Stimulated activated effector memory CD8-positive, alpha-beta T cell treated with anti-CD3 and anti-CD28 coated beads, Interleukin-12 subunit alpha, Interleukin-12 subunit beta, amount 100 ng/mL, for 72 hours (primary cell): Measurements from ENCODE around the gene NHSL1.

Experiments
- ATAC-seq: fragments of 150-1000 bp; cut with Tn5 transposase; 2 replicates; pipeline ENCODE4 v1.10.0; 2021
- DNase-seq, 2 donors: peaks; one replicate each; pipeline ENCODE4 v3.0.0; 2021 to 2022; ENCODE audit warnings: low spot score in 2 of 2
- H3K27ac Mint-ChIP-seq: one replicate; pipeline ENCODE4 v1.8.0; 2022; ENCODE audit warnings: mild to moderate bottlenecking, mixed read lengths
- H3K36me3 Mint-ChIP-seq: one replicate; pipeline ENCODE4 v1.8.0; 2022; ENCODE audit warnings: mild to moderate bottlenecking, mixed read lengths
- H3K4me1 Mint-ChIP-seq: one replicate; pipeline ENCODE4 v1.8.0; 2022; ENCODE audit warnings: mixed read lengths
- H3K4me3 Mint-ChIP-seq: one replicate; pipeline ENCODE4 v1.8.0; 2022; ENCODE audit warnings: mild to moderate bottlenecking, mixed read lengths
- H3K9me3 Mint-ChIP-seq: one replicate; pipeline ENCODE4 v1.8.0; 2022; ENCODE audit warnings: mixed read lengths

The NHSL1 gene

DNA sequence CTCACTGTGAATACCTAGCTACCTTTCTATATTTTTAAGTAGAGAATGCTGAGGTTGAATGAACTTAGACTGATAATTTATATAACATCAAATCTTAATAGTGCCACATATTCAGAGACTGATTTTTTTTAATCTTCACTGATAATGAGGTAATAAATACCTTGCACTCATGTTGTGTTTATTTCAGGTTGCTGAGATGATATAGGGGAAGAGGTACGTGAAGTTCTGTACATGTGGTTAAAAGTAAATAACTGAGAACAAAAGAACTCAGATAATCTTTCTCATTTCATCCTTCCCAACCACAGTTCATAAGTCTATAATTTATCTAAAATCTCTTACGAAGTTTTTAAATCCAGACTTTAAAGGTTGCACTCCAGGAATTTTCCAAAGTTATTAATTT lies 6.4 kb downstream of the NHSL1 start:
- ATAC-seq = no peak
- Mint-ChIP-seq H3K27ac (no peak overlapping the region), H3K9me3 (no peaks in the 10 kb centered on the region), H3K4me3 (no peak overlapping the region), H3K36me3 (no peaks in the 10 kb centered on the region), H3K4me1 (no peaks in the 10 kb centered on the region)
- DNase-seq = no peak

DNA sequence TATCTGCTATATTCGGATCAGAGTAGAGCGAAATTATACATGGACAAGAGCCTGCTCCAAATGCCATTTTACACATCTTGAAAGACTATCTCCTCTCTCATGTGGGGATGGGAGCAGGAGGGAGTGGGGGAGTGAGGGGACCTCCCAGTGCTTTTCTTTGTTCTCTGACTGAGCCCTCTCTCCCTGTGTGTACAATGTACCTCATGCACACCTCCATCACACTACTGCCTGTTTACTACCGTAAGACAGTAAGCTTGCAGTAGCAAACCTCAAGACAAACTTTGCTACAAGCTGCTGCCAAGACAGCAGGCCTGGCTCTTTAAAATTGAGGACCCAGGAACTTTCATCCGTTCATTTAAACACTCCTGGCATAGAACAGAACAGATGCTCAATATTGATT lies 7.2 kb downstream of the NHSL1 start:
- H3K4me3 Mint-ChIP-seq = no peak overlapping the region
- H3K4me1 Mint-ChIP-seq = no peaks in the 10 kb centered on the region
- no peaks in the 10 kb centered on the region for H3K9me3 Mint-ChIP-seq
- no peak overlapping the region for H3K27ac Mint-ChIP-seq
- no peak for DNase-seq
- no peaks in the 10 kb centered on the region for H3K36me3 Mint-ChIP-seq
- ATAC-seq = no peak

DNA sequence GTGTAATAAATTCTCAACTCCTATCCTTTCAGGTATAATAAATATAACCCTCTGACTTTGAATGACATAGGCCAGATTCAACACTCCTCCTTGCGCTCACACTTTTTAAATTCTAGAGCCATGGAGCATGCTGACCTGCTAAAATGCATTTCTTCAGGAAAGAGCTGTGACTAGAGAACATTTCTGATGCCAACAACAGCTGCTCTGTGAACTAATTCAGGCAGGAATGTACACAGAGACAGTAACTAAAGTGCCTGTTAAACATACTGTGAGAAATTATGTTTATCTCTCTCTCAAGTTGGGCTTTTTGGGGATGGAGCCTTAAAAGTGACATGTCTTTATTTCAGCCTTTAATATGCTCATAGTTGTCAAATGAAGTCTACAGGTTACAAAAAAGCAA lies 8.3 kb downstream of the NHSL1 start:
- H3K36me3 Mint-ChIP-seq = no peaks in the 10 kb centered on the region
- DNase-seq = no peak
- no peaks in the 10 kb centered on the region for H3K4me1 Mint-ChIP-seq
- H3K9me3 Mint-ChIP-seq = no peaks in the 10 kb centered on the region
- no peak overlapping the region for H3K4me3 Mint-ChIP-seq
- no peak for ATAC-seq
- H3K27ac Mint-ChIP-seq = no peak overlapping the region

DNA sequence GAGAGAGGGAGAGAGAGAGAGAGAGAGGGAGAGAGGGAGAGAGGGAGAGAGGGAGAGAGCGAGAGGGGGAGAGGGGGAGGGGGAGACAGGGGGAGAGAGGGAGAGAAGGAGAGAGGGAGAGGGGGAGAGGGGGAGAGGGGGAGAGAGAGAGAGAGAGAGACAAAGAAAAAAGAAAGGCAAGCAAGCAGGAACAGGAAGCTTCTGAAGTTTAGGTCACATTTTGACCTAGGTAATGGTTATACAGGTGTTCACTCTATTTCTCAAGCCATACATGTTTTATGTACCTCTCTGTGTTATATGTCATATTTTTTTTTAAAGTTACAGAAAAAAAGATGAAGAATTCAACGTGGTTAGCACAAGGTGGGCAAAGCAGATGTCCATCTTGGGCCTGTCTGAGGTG lies 9.4 kb downstream of the NHSL1 start:
- DNase-seq = no peak
- Mint-ChIP-seq H3K4me3 (no peak overlapping the region), H3K36me3 (no peaks in the 10 kb centered on the region), H3K27ac (no peak overlapping the region), H3K4me1 (no peaks in the 10 kb centered on the region), H3K9me3 (no peaks in the 10 kb centered on the region)
- ATAC-seq = no peak

DNA sequence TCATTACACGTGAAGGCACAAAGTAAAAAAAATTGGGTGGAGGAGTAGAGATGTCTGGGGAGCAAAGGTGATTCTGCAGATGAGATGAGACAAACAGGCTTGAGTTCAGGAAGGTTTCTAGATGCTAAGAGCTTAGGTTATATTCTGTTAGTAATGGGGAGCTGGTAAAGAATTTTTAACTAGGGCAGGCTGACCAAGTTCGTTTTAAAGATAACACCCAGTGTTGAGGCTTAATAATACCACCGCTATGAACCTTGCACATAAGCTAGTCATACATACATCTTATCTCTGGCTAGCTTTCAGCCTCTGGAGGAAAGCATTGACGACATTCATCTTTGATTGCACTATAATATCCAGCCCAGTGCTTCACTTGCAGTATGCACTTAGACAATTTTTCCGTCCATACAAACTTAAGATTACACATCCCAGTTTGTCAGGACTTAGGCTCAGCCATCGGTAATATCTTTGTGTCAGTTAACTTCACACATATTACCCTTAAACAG lies 12.1 kb downstream of the NHSL1 start:
- no peaks in the 10 kb centered on the region for H3K36me3 Mint-ChIP-seq
- H3K4me1 Mint-ChIP-seq = no peaks in the 10 kb centered on the region
- H3K4me3 Mint-ChIP-seq = no peak overlapping the region
- no peak for ATAC-seq
- no peak overlapping the region for H3K27ac Mint-ChIP-seq
- DNase-seq = no peak
- no peaks in the 10 kb centered on the region for H3K9me3 Mint-ChIP-seq

DNA sequence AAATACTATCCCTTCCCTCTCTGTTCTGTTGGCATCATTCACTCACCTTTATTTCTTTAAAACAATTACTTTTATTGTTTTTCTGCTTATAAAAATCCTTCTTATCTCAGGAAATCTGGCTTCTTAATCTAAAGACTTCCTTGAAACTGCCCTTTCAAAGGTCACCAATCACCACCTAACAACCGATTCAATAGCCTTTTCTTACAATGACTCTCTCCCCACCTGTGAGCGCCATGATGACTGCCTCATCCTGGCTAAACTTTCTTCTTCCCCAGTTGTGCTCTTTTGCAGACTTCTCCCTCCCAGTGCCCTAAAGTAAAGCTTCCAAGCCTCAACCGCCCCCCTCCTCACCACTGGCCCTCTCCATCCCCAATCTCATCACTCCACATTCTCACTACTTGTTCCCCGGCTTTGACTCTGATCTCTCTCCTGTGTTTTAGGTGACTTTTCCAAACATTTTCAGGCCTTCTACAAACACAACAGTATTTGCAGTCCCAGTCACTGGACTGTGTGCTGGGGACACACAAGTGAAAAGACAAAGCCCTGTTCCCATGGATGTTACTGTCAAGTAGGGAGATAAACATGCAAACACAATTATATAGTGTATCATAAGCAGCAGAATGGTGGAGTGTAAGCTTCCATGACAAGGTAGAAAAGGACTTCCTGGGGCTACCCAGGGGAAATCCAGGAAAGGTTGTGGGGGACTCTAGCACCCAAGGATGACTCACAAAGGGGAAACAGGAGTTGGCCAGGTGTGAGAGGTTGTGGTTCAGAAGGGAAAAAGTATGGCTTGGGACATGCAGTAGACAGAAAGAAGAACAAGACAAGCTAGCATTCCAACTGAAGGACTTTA lies 12.8 kb downstream of the NHSL1 start:
- H3K27ac Mint-ChIP-seq = no peak overlapping the region
- H3K4me3 Mint-ChIP-seq = no peak overlapping the region
- DNase-seq (no peak), ATAC-seq (no peak)
- no peaks in the 10 kb centered on the region for H3K9me3 Mint-ChIP-seq
- no peaks in the 10 kb centered on the region for H3K36me3 Mint-ChIP-seq
- H3K4me1 Mint-ChIP-seq = no peaks in the 10 kb centered on the region

DNA sequence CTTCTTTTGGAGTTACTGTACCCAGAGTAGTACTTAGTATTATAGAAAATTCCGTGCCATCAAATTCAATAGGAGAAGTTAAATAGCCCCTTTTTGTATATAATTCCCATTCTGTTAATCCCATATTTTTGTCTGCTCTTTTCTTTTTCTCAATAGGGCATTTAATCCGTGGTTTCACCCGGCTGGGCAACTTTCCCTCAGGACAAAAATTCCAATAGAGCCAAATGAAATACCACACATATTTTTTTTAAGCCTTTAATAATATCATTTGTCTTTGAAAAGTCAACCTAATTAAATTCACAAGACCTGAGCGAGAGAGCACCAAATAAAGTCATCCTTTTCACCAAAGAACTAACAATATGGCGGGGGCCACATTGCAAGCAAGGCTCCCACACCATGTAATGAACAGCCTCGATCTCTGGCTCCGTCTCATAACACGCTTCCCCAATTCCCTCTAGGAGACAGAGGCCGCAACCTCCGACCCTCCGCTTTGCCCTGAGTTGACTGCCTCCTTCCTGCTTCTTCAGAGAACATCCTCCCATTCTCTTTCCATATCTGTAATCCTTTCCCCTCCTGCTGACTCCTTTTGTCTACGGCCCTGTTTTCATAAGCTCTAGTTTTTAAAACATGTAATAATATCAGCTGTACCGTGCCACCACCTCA lies 13.6 kb downstream of the NHSL1 start:
- Mint-ChIP-seq H3K36me3 (no peaks in the 10 kb centered on the region), H3K4me1 (no peaks in the 10 kb centered on the region), H3K4me3 (no peak overlapping the region), H3K27ac (no peak overlapping the region), H3K9me3 (no peaks in the 10 kb centered on the region)
- ATAC-seq (no peak), DNase-seq (no peak)

DNA sequence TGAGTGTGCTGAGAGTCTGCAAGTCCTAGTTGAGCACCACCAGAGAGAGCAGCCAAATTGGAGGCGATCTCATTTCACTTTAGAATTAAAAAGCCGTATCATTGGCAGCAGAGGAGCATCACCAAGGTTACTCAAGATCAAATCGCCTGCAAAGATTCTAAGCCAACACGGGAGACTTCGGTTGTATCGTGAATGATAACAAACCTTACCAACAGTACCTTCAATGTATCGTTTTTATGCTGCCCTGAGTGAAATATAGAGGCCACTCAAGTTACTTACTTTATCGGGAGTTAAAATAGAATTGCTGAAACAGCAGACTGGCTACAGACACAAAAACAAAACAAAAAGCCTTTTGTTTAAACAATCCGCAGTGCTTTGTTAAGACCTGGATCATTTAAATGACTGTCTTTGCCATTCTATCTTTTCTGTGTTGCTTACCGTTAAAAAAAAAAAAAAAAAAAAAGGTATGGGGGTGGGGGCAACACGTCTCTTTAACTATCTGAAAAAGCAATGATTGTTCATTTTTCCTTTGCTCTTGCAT lies 14.2 kb downstream of the NHSL1 start:
- ATAC-seq = no peak
- no peak for DNase-seq
- H3K27ac Mint-ChIP-seq = no peak overlapping the region
- H3K36me3 Mint-ChIP-seq = no peaks in the 10 kb centered on the region
- H3K4me1 Mint-ChIP-seq = no peaks in the 10 kb centered on the region
- no peaks in the 10 kb centered on the region for H3K9me3 Mint-ChIP-seq
- H3K4me3 Mint-ChIP-seq = no peak overlapping the region

DNA sequence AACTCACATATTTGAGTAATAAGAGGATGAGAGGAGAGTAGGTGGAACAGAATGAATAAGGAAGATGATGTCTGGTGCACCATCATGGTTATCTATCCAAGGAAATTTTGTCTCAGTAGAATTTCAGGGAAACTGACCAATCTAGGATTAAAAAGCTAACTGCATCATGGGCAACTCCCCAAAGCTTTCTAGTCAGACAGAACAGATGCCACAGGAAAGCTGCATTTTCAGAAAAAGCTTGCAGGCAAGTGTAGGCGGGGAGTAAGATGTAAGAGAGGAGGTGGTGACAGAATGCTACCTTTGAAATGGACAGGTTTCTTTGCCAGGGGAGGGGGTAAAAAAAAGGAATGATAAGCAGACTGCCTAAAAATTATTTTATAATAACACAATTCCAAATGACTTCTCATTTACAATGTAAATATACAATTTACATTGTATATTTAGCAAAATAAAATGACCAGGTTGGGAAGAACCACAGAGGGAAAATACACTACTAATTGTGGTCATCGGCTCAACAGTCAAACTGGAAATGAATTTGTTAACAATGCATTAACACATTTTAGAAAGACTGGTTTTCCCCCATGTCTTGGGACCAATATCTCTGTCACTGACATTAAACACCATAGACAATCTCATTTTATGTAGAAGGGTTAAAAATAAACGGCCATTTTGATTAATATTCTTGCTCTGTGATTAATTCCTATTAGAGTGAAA lies 15.1 kb downstream of the NHSL1 start:
- Mint-ChIP-seq H3K4me1 (no peaks in the 10 kb centered on the region), H3K9me3 (no peaks in the 10 kb centered on the region), H3K27ac (no peak overlapping the region), H3K36me3 (no peaks in the 10 kb centered on the region), H3K4me3 (no peak overlapping the region)
- DNase-seq (no peak), ATAC-seq (no peak)

DNA sequence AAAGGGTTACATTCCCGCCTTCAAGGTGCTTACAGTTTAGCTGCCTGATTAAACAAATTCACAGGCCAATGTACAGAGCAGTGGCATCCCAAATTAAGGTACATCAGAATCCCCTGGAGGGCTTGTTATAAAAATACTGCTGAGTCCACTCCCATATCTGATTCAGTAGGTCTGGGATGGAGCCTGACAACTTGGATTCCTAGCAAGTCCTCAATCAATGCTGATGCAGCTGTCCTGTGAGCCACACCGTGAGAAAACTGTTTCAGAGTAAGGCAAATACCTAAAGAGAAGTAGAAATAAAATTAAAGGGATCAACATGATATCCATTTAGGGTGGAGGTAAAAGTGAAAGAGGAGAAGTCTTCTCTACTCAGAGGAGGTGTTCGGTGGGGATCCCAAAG lies 16.5 kb downstream of the NHSL1 start:
- no peaks in the 10 kb centered on the region for H3K9me3 Mint-ChIP-seq
- DNase-seq (no peak), ATAC-seq (no peak)
- H3K4me1 Mint-ChIP-seq = no peaks in the 10 kb centered on the region
- H3K27ac Mint-ChIP-seq = no peak overlapping the region
- H3K36me3 Mint-ChIP-seq = no peaks in the 10 kb centered on the region
- H3K4me3 Mint-ChIP-seq = no peak overlapping the region

DNA sequence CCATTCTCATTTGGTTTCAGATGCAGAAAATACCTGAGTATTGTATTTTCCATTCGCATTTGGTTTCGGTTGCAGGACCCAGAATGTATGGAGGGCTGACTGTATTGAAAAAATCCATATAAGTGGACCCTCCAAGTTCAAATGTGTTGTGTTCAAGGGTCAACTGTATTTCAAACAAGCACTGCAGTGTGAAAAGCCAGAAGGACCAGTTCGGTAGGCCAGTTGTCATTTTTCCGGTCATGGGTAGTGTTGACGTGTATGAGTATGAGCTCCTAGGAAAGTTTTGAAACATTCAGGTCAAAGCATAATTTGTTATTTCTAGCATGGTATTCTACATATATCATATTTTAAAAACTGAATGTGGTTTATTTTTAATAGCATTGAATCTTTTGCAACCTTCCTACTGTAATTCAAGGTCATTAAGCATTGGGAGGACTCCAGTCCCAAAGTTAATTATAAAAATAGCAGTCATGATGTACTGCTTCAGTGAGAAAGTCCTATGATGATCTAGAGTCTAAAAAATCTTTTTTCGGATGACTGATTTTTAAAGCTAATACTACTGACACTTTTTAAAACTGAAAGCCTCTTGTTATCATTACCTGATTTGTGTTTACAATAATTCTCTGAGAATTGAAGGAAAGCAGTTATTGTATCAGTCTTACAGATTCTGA lies 18.9 kb downstream of the NHSL1 start:
- Mint-ChIP-seq H3K4me1 (no peaks in the 10 kb centered on the region), H3K36me3 (no peaks in the 10 kb centered on the region), H3K9me3 (no peaks in the 10 kb centered on the region), H3K4me3 (no peak overlapping the region), H3K27ac (no peak overlapping the region)
- ATAC-seq = no peak
- DNase-seq = no peak

DNA sequence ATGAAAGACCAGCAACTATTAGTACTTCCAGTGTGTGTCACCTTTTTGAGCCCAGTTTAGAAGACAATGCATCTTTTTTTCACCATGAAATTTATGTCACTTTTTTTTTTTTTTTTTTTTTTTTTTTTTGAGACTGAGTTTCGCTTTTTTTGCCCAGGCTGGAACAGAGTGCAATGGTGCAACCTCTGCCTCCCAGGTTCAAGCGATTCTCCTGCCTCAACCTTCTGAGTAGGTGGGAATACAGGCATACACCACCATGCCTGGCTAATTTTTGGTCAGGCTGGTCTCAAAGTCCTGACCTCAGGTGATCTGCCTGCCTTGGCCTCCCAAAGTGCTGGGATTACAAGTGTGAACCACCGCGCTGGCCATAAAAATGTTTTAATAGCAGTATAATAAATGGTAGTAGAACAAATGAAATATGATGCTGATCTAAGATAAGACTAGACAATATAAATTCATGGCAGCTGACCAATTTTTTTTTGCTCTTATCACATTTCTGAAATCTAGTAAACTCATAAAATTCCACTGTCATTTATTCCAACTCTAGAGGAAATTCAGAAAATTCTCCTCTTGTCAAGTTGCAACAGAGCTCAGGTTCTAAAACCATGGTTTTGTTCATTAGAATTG lies 21.3 kb downstream of the NHSL1 start:
- Mint-ChIP-seq H3K36me3 (no peaks in the 10 kb centered on the region), H3K27ac (no peak overlapping the region), H3K4me3 (no peak overlapping the region), H3K4me1 (no peaks in the 10 kb centered on the region), H3K9me3 (no peaks in the 10 kb centered on the region)
- no peak for DNase-seq
- no peak for ATAC-seq

DNA sequence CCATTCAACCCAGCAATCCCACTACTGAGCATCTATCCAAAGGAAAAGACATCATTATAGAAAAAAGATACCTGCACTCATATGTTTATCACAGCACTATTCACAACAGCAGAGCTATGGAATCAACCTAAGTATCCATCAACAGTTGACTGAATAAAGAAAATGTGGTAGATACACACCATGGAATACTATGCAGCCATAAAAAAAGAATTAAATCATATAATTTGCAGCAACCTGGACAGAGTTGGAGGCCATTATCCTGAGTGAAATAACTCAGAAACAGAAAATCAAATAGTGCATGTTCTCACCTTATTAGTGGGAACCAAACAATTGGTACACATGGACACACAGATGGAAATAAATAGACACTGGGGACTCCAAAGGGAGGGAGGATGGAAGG lies 23.2 kb downstream of the NHSL1 start:
- Mint-ChIP-seq H3K4me1 (no peaks in the 10 kb centered on the region), H3K36me3 (no peaks in the 10 kb centered on the region), H3K4me3 (no peak overlapping the region), H3K27ac (no peak overlapping the region), H3K9me3 (no peaks in the 10 kb centered on the region)
- DNase-seq (no peak), ATAC-seq (no peak)

DNA sequence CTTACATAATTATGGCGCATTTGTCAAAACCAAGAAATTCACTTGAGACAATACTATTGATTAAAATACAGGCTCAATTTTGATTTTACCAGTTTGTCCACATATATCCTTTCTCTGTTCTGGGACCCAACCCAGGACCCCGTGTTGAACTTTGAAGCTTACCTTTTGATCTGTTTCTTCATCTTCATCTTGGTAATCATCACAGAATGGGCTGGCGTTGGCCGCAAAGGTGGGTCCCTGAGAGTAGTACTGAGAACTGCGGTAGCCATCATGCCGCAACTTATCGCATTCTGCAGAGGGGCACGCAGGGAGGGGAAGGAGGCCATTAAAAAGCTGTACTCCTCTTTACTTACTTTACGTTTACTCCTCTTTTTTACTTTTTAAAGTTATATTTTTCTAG lies 26.1 kb downstream of the NHSL1 start:
- no peaks in the 10 kb centered on the region for H3K9me3 Mint-ChIP-seq
- no peaks in the 10 kb centered on the region for H3K36me3 Mint-ChIP-seq
- DNase-seq = no peak
- H3K4me3 Mint-ChIP-seq = no peak overlapping the region
- H3K4me1 Mint-ChIP-seq = no peaks in the 10 kb centered on the region
- no peak overlapping the region for H3K27ac Mint-ChIP-seq
- no peak for ATAC-seq
